NCI-H460 (cell line): Measurements from ENCODE around the gene RNF133. TPM values are rescaled to one million over a fixed set of nuclear protein-coding genes. Genes with fewer than 3 reads are reported as not detected.

Experiments used
- DNase-seq: peaks from one replicate; pipeline ENCODE4 v3.0.0-alpha.2; 2016; ENCODE audit warnings: low read depth; ENCODE audit errors: extremely low read depth
- polyA plus RNA-seq: library from polyadenylated mRNA; depleted of rRNA; stranded (reverse); fragments of >200 nt; gene quantifications from 2 replicates; pipeline ENCODE4 v1.2.3, GENCODE V29; 2014; cell fraction: nucleus; rRNA removed
- total RNA-seq: library from RNA; depleted of rRNA; stranded (reverse); fragments of >200 nt; shearing (Covaris generic); gene quantifications from 2 replicates; pipeline ENCODE4 v1.2.3, GENCODE V29; 2014; rRNA removed

Gene RNF133
- total RNA-seq, result 0.40 and 0.49 TPM in 2 replicates
- polyA plus RNA-seq, result 0.10 TPM in 1 of 2 replicates, not detected in the other

DNA sequence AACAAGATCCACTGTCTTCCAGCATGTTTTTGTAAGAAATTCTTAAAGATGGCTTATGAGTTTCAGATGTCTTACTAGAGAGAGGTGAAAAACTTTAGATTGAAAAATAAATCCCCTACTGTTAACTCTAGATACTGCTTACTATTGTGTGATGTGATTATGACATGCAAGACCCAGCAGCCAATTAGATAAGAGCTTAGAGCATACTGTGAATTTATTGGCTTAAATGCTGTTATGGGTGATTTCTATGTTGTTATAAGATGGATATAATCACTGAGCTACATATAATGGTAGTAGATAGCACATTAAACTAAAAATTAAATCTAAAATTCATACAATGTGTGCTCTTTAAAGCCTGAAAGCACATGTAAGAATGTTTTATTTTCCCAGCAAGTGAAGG is at the start of gene RNF133:
Gene RNF133 (minus strand): TSS at position 101 of the 400 bp plus-strand sequence. CDS start 199 bp downstream, outside the sequence.
- no peak for DNase-seq

DNA sequence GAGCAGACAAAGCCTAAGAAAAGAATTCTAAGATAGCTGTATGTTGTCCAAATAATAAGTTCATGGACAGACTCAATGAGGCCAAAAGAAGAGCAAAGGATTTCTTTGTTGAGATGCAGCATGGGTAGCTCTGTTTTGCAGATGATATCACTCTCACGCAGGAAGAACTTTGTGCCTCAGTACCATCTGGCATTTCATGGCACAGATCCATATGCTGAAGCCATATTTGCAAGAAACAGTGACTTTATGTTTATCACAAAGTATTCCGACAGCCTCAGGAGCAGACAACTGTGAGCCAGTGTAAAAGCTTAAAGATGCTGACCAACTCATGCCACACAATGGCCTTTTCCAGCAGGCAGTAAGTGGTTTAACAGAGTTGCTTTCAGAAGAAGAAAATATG is 49.3 kb upstream of the RNF133 start:
- DNase-seq, result no peak

DNA sequence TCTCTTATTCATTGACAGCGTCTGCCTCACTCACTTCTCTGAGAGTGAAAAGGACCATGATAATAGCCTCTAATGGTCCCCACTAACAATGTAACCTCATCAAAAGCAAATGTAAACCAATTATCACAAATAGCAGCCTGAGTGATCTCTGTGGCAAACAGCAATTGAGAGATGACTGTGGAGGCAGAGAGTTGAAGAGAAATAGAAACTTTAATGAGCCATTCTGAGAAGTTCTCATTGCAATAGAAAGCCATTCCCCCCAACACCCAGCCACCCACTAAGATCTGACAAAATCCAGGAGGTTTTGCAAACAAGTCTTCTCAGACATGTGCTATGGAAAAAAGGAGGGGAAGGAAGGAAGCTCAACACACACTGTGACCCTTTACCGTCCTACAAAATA is 48.0 kb upstream of the RNF133 start:
- DNase-seq, result no peak

GRCh38 chr7:122743211-122743610 is 44.3 kb upstream of the RNF133 start:
- no peak for DNase-seq

GRCh38 chr7:122738947-122739346 is 40.0 kb upstream of the RNF133 start:
- no peak for DNase-seq

DNA sequence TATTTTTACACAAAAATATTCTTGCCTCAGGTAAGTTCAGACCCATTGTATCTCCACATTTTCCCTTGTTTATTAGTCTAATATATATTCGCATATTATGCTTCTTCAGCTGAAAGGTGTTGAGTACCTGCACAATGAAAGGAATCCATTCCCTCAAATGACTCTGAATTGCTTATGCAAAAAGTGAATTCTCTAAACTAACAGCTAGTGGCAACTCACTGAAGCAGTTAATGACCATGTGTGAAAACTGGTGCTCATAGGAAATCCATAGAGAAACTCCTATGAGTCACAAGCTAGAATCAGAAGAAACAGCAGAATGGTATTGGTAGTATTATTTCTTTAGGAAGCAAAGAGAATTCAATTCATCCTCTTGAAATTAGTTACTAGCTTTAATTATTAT is 37.3 kb upstream of the RNF133 start:
- no peak for DNase-seq

GRCh38 chr7:122727759-122728158 is 28.8 kb upstream of the RNF133 start:
- no peak for DNase-seq

- no peak for DNase-seq
These were observed 28.4 kb upstream of the RNF133 start for GRCh38 chr7:122727354-122727753.

DNA sequence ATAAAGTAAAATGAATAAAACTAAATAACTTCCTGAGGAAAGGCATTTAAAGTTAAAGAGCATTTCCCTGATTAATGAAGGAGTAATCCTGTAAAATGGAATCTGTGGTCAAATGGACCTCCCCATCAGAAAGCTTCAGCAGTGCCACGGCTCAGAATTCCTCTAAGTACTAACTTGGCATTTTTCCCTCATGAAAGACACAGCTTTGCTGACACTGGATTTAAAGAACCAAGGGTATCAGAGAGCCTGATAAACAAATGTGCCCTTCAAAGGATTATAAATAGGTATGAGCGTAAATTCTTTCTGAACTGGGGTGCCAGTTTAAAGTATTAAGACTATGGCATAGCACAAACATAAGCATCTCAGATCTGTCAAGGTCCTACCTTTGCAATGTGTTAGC is 28.0 kb upstream of the RNF133 start:
- no peak for DNase-seq

- no peak for DNase-seq
These were observed 25.4 kb upstream of the RNF133 start for GRCh38 chr7:122724366-122724765.

DNA sequence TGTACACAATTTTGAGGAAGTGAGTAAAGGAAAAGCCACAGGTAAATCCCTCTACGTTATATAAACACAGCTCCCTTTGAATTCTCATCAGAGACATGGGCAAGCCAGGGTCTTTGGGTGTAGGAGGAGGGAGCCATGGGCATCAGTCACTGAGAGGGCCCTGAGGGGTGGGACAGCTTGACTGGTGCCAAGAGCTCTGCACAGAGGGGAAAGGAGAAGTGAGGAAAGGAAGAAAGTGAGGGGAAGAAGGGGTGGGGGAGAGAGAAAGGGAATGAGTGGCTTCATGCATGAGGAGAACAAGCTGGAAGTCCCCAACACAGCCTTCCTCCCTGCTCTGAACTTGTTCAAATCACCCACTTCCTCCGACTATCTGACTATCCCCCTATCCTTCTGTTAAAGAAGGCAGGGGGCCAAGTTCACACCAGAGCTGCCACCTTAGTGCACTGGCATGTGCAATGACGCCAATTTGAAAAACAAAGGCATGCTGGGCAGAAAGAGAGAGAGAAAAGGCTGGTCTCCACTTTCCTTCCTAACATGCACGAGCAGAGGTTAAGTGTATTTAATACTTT is 20.2 kb upstream of the RNF133 start:
- no peak for DNase-seq

GRCh38 chr7:122717356-122718089 is 18.6 kb upstream of the RNF133 start:
- DNase-seq, result no peak

DNA sequence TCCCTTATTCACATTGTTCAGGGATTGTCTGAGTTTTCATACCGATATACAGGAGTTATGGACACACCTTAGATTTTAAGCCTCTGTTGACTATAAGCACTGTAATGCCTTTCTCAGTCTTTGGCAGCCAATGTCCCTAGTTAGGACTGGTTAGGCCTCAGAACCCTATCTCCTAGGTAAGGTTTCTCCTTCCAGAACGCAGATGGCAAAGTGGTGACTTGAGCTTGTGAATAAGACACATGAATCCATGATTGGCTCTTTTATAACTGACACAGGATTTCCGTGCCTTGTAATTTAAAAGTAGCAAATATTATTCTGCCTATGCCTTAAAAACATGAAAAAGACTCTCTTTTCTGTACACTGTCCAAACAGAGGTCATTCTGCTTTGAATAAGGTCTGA is 16.3 kb upstream of the RNF133 start:
- no peak for DNase-seq

DNA sequence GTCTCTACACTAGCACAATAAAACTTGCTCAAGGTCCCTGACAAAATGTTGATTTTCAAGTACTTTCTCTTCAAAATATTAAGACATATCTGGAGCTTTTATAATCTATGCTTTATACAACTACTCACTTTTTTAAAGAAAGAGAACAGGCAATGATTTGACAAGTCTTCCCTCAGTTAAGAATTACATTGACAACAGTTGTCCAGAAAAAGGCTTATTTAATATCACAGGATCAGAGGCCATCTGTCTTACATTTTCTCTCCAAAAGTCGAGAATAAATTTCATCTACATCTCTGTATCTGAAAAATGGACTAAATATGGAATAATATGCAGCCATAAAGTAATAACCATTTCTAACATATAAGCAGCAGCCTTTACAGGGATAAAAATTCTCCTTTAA is 12.0 kb upstream of the RNF133 start:
- DNase-seq, result no peak

DNA sequence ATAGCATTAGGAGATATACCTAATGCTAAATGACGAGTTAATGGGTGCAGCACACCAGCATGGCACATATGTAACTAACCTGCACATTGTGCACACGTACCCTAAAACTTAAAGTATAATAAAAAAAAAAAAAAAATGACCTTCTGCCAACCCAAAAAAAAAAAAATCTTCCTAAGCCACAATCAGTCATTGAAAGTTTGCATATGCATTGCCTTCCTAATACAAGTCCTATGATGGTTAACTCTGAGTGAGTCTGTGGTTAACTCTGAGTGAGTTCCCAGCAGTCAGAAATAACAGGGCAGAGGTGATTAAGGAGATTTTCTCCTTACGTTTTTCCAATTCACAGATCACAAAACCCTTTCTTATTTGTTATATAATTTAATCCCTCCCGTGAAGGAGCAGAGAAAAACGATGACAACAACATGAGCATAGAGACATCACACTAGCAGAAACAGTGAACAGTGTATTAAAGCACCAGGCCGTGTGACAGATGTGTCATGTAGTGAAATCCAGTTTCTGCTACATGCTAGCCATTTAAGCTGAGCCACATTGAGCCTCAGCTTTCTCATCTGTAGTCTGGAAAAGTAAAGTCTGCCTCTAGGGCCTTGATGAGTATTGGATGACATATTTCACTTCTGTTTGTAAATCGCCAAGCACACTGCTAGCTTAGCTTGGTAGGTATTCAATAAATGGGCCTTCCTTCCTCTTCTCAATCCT is 11.2 kb upstream of the RNF133 start:
- no peak for DNase-seq

- DNase-seq, result no peak
These were observed 7.9 kb upstream of the RNF133 start for GRCh38 chr7:122706836-122707235.

- DNase-seq, result no peak
These were observed 4.1 kb upstream of the RNF133 start, which contains the start of gene RNF148 for GRCh38 chr7:122702872-122703510. RNF148 (minus strand) TSS chr7:122702922; CDS start chr7:122702750, 172 bp downstream.

DNA sequence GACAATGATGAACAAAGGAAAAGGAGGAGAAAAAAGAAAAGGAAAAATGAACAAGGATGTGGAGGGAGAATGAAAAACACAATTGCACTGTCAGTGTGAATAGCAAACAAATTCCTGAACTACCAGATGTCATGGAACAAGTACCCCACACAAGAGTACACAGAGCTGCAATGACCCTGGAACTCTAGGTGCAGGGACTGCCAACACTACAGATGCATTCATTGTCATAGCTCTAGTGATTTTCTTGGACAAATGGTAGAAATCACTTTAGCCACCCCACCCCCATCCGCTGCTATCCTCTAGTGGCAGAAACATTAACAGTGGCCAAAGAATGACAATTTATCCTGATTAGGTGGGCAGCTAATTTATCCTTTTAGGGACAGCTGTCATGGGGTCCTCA is 3.1 kb downstream of the RNF133 start:
- DNase-seq, result no peak

DNA sequence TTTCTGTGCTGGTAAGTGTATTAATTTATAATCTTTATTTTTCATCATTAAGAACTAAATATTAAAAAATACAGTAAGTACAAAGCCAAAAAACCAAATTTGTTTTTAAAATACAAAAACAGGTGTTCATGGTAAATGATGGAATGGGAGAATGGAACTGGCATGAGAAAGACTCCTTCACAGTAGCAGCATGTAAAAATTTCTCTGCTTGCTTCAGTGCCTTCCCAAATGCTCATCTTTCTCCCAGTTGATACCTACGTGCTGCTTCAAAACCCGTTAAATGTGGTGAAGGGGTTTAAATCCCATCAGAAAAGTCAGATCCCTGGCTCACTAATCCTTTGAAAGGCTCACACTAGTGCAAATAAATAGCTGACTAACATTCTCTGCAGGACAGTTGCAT is 4.2 kb downstream of the RNF133 start:
- DNase-seq, result no peak

GRCh38 chr7:122692769-122693309 is 6.1 kb downstream of the RNF133 start:
- DNase-seq, result no peak
